Kidney (tissue), 14 donors: ENCODE measurements around the gene PPFIBP2. TPM values are rescaled to one million over a fixed set of nuclear protein-coding genes. Genes with fewer than 3 reads are reported as not detected.

Source experiments
- DNase-seq, 5 donors: peaks; one replicate each; pipeline ENCODE4 v3.0.0-alpha.2; 2013 to 2020
- FAIRE-seq: peaks from 2 replicates; lab custom pipeline; 2012; peaks lifted over from hg19 to GRCh38; lab: Jason Lieb, UNC
- H3K27ac ChIP-seq, 2 donors: one replicate each; pipeline ENCODE4 v1.7.0; 2013; ENCODE audit warnings: low read depth in 2 of 2, low read length in 2 of 2, inconsistent platforms in 1 of 2
- H3K27me3 ChIP-seq: one replicate; pipeline ENCODE4 v1.7.1; 2013; ENCODE audit warnings: low read length, inconsistent platforms; ENCODE audit not compliant: control insufficient read depth, insufficient read depth
- H3K36me3 ChIP-seq, 3 donors: one replicate each; pipeline versions ENCODE4 v1.7.0 to v1.7.1; 2013; ENCODE audit warnings: low read length in 3 of 3, control low read depth in 1 of 3, inconsistent platforms in 1 of 3; ENCODE audit not compliant: insufficient read depth in 3 of 3, control insufficient read depth in 2 of 3
- H3K4me1 ChIP-seq, 3 donors: one replicate each; pipeline versions ENCODE4 v1.7.0 to v1.7.1; 2013; ENCODE audit warnings: low read length in 3 of 3, inconsistent platforms in 1 of 3, low read depth in 1 of 3; ENCODE audit not compliant: control insufficient read depth in 2 of 3, insufficient read depth in 2 of 3
- H3K4me3 ChIP-seq, 3 donors: one replicate each; pipeline versions ENCODE4 v1.7.0 to v1.8.1; 2013; ENCODE audit warnings: low read length in 3 of 3, control low read depth in 1 of 3, inconsistent platforms in 1 of 3
- H3K9ac ChIP-seq, 3 donors: one replicate each; pipeline versions ENCODE4 v1.7.0 to v1.7.1; 2013; ENCODE audit warnings: low read length in 3 of 3, control low read depth in 1 of 3, inconsistent platforms in 1 of 3
- H3K9me3 ChIP-seq, 3 donors: one replicate each; pipeline versions ENCODE4 v1.7.0 to v1.7.1; 2013; ENCODE audit warnings: low read length in 3 of 3, control low read depth in 1 of 3, inconsistent platforms in 1 of 3; ENCODE audit not compliant: control insufficient read depth in 2 of 3, insufficient read depth in 1 of 3
- CTCF ChIP-seq: IDR thresholded peaks from 3 replicates; pipeline ENCODE4 v1.5.1; 2012; ENCODE audit warnings: mild to moderate bottlenecking, moderate library complexity, borderline replicate concordance; ENCODE audit not compliant: insufficient read depth; ENCODE audit errors: extremely low read depth
- intact Hi-C: fragments of 100-400 bp; cut with DNase I; formaldehyde crosslinking; loops from one replicate; pipeline ENCODE4 v1.11.1; 2022
- polyA plus RNA-seq: library from polyadenylated mRNA; stranded (reverse); fragments of 350-450 nt; fragmentation: Illumina TruSeq; extraction: RNeasy Lipid Tissue Mini Kit (QIAGEN cat#74804); gene quantifications from one replicate; pipeline ENCODE4 v1.2.3, GENCODE V29; 2014; ENCODE audit warnings: low read depth, low replicate concordance; ENCODE audit not compliant: insufficient read depth
- total RNA-seq: library from RNA; stranded (reverse); fragmentation: NEBNext Ultra II Directional; extraction: Animal tissue kit (Norgen Biotek cat#: 25700); gene quantifications from one replicate; pipeline ENCODE4 v1.2.1, GENCODE V29; 2021
- donor health status: control.
- donor health status: control.
- donor health status: control.
- donor health status: control.
- donor health status: control.
- donor health status: DM: yes; HTN: yes; CAD: no.
- donor health status: Normal renal cell carcinoma (clear cell type).

The PPFIBP2 gene
- total and polyA plus RNA-seq, 2 donors from 2014 or later: 31.6 to 44.4 TPM

GRCh38 chr11:7637447-7638157 is 123.8 kb downstream of the PPFIBP2 start:
- Histone ChIP-seq H3K27ac (no peak overlapping the region), H3K36me3 (peaks cover 0 to 62% (median 39%) of the 10 kb centered on the region in 3 donors), H3K27me3 (no peaks in the 10 kb centered on the region), H3K4me1 (peaks cover 0 to 24% (median 7%) of the 10 kb centered on the region in 3 donors), H3K4me3 (no peak overlapping the region), H3K9me3 (no peaks in the 10 kb centered on the region), H3K9ac (no peak overlapping the region)
- FAIRE-seq: no peak
- DNase-seq: no peak
- no peak for TF ChIP-seq CTCF
- intact Hi-C loops: no loop called here

GRCh38 chr11:7638710-7639642 is 125.2 kb downstream of the PPFIBP2 start:
- Histone ChIP-seq H3K4me3 (no peak overlapping the region), H3K27me3 (no peaks in the 10 kb centered on the region), H3K4me1 (peaks cover 0 to 25% (median 9%) of the 10 kb centered on the region in 3 donors), H3K9me3 (no peaks in the 10 kb centered on the region), H3K27ac (peak overlapping the region in 1 of 2 donors; percentile 18), H3K9ac (no peak overlapping the region), H3K36me3 (peaks cover 0 to 50% (median 28%) of the 10 kb centered on the region in 3 donors)
- FAIRE-seq (no peak), DNase-seq (no peak)
- TF ChIP-seq CTCF: no peak
- intact Hi-C loops: no loop called here

DNA sequence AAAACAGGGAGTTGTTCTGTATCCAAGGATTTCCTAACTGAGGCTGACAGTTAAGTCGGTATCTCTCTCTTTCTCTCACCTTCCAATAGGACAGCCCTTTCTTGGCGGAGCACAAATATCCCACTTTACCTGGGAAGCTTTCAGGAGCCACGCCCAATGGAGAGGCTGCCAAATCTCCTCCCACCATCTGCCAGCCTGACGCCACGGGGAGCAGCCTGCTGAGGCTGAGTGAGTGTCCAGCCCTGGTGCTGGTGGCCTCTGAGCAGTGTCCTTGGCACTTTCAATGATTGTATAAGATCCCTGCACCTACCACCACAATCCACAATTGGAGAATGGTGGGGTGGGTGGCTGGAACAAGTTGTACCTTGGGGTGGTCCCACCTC is 125.8 kb downstream of the PPFIBP2 start:
- Histone ChIP-seq H3K36me3 (peaks cover 0 to 44% (median 22%) of the 10 kb centered on the region in 3 donors), H3K9ac (no peak overlapping the region), H3K4me1 (peaks cover 0 to 25% (median 9%) of the 10 kb centered on the region in 3 donors), H3K9me3 (no peaks in the 10 kb centered on the region), H3K27ac (peak overlapping the region in 1 of 2 donors; percentile 76), H3K27me3 (no peaks in the 10 kb centered on the region), H3K4me3 (no peak overlapping the region)
- intact Hi-C loops: no loop called here
- no peak for TF ChIP-seq CTCF
- peak in 1 of 5 donors; percentile 57 for DNase-seq
- no peak for FAIRE-seq
